SK-N-SH (cell line): Measurements from ENCODE around the gene FAM117B. TPM values are rescaled to one million over a fixed set of nuclear protein-coding genes. Genes with fewer than 3 reads are reported as not detected.

Source experiments
- CTCF ChIA-PET: fragments of 300-600, 350-600 bp; formaldehyde crosslinking; extraction: SDS; loops from one replicate; lab custom pipeline; 2021; lab: Yijun Ruan, JAX
- POLR2A ChIA-PET: fragments of 350-600 bp; sonication (Branson Sonifier 250); formaldehyde crosslinking; extraction: SDS; loops from one replicate; lab custom pipeline; 2020; ENCODE audit warnings: antibody characterized with exemption, inconsistent platforms; lab: Yijun Ruan, JAX
- DNase-seq: peaks from one replicate; pipeline ENCODE4 v3.0.0; 2012
- H2AFZ ChIP-seq: fragments of 200-600 bp; sonication (generic); 2 replicates; pipeline ENCODE4 v1.8.1; 2016; ENCODE audit warnings: antibody characterized with exemption, mild to moderate bottlenecking, low read depth
- H3F3A ChIP-seq: fragments of 200-600 bp; sonication (generic); replicated peaks from 2 replicates; pipeline ENCODE3; 2016; ENCODE audit warnings: antibody characterized with exemption, mild to moderate bottlenecking; ENCODE audit not compliant: insufficient read depth
- H3K27ac ChIP-seq, 2 experiments: fragments of 200-500 bp in 1 of 2; fragments of 200-600 bp in 1 of 2; sonication (Bioruptor generic) in 1 of 2; sonication (generic), shearing (Covaris generic) in 1 of 2; 2 replicates each; pipeline versions ENCODE4 v1.5.1 to v1.6.1; 2014 to 2016; ENCODE audit warnings: low read depth in 2 of 2, inconsistent platforms in 1 of 2, low read length in 1 of 2, mild to moderate bottlenecking in 1 of 2, mixed read lengths in 1 of 2
- H3K27me3 ChIP-seq: fragments of 200-600 bp; sonication (generic), shearing (Covaris generic); 2 replicates; pipeline ENCODE4 v1.6.1; 2016; ENCODE audit warnings: mixed run types; ENCODE audit not compliant: insufficient read depth
- H3K36me3 ChIP-seq, 2 experiments: fragments of 200-500 bp in 1 of 2; fragments of 200-600 bp in 1 of 2; sonication (Bioruptor generic) in 1 of 2; sonication (generic) in 1 of 2; replicated peaks in 1 of 2; 2 replicates each; pipeline versions ENCODE3 to v1.5.1; 2014 to 2016; ENCODE audit warnings: low read length in 1 of 2, mild to moderate bottlenecking in 1 of 2; ENCODE audit not compliant: insufficient read depth in 2 of 2, control insufficient read depth in 1 of 2
- H3K4me1 ChIP-seq, 2 experiments: fragments of 200-500 bp in 1 of 2; fragments of 200-600 bp in 1 of 2; sonication (Bioruptor generic) in 1 of 2; sonication (generic), shearing (Covaris generic) in 1 of 2; 2 replicates each; pipeline versions ENCODE4 v1.5.1 to v1.6.1; 2014 to 2016; ENCODE audit warnings: low read depth in 1 of 2, low read length in 1 of 2, mixed run types in 1 of 2; ENCODE audit not compliant: insufficient read depth in 2 of 2, control insufficient read depth in 1 of 2
- H3K4me2 ChIP-seq: fragments of 200-600 bp; sonication (generic), shearing (Covaris generic); 2 replicates; pipeline ENCODE4 v1.6.1; 2017; ENCODE audit warnings: mixed run types
- H3K4me3 ChIP-seq, 2 experiments: fragments of 200-500 bp in 1 of 2; fragments of 200-600 bp in 1 of 2; sonication (Bioruptor generic) in 1 of 2; sonication (generic), shearing (Covaris generic) in 1 of 2; 2 replicates each; pipeline versions ENCODE4 v1.5.1 to v1.8.1; 2014 to 2016; ENCODE audit warnings: low read depth in 2 of 2, inconsistent platforms in 1 of 2, low read length in 1 of 2, mild to moderate bottlenecking in 1 of 2, mixed read lengths in 1 of 2, moderate library complexity in 1 of 2
- H3K79me2 ChIP-seq: fragments of 200-600 bp; sonication (generic); 2 replicates; pipeline ENCODE4 v1.8.1; 2017; ENCODE audit warnings: mild to moderate bottlenecking; ENCODE audit not compliant: insufficient read depth
- H3K9ac ChIP-seq: fragments of 200-600 bp; sonication (generic); 2 replicates; pipeline ENCODE4 v1.6.1; 2017; ENCODE audit warnings: mixed run types
- H3K9me2 ChIP-seq: fragments of 200-600 bp; sonication (generic); 2 replicates; pipeline ENCODE4 v1.6.1; 2017; ENCODE audit warnings: mixed run types
- H3K9me3 ChIP-seq: fragments of 200-600 bp; sonication (generic); 2 replicates; pipeline ENCODE4 v1.6.1; 2017; ENCODE audit warnings: mixed run types, mild to moderate bottlenecking, moderate library complexity
- H4K20me1 ChIP-seq: fragments of 200-600 bp; sonication (generic); 2 replicates; pipeline ENCODE4 v1.6.1; 2017; ENCODE audit warnings: mild to moderate bottlenecking, mixed run types; ENCODE audit not compliant: insufficient read depth
- CHD2 ChIP-seq: fragments of 150-350 bp; IDR thresholded peaks from 2 replicates; pipeline ENCODE4 v1.6.1; 2018; ENCODE audit warnings: low read length; ENCODE audit not compliant: partially characterized antibody
- ELF1 ChIP-seq: IDR thresholded peaks from 2 replicates; pipeline ENCODE4 v1.4.0; 2012
- FOSL2 ChIP-seq: IDR thresholded peaks from 2 replicates; pipeline ENCODE4 v1.4.0; 2012; ENCODE audit warnings: low read depth, mild to moderate bottlenecking, moderate library complexity, borderline replicate concordance
- FOXM1 ChIP-seq: IDR thresholded peaks from 2 replicates; pipeline ENCODE4 v1.4.0; 2012; ENCODE audit warnings: low read depth, mild to moderate bottlenecking
- GABPA ChIP-seq: IDR thresholded peaks from 2 replicates; pipeline ENCODE4 v1.4.0; 2012; ENCODE audit warnings: low read depth, mild to moderate bottlenecking
- GATA2 ChIP-seq: sonication (generic); formaldehyde crosslinking; IDR thresholded peaks from 2 replicates; pipeline ENCODE4 v1.5.0; 2020; ENCODE audit warnings: mild to moderate bottlenecking, missing genetic modification reagents
- MEF2A ChIP-seq: IDR thresholded peaks from 2 replicates; pipeline ENCODE4 v1.4.0; 2012; ENCODE audit warnings: low read depth, borderline replicate concordance
- MXI1 ChIP-seq: IDR thresholded peaks from 2 replicates; pipeline ENCODE4 v1.6.1; 2012; ENCODE audit warnings: mild to moderate bottlenecking, low read depth, low read length, improper control_type of control experiment
- NFIC ChIP-seq: IDR thresholded peaks from 2 replicates; pipeline ENCODE4 v1.4.0; 2012; ENCODE audit warnings: borderline replicate concordance
- POLR2AphosphoS5 ChIP-seq: IDR thresholded peaks from 2 replicates; pipeline ENCODE4 v1.6.1; 2012; ENCODE audit warnings: low read depth, low read length
- RCOR1 ChIP-seq: fragments of 150-350 bp; IDR thresholded peaks from 2 replicates; pipeline ENCODE4 v1.6.1; 2017; ENCODE audit warnings: antibody characterized with exemption, low read length
- RXRA ChIP-seq: IDR thresholded peaks from 2 replicates; pipeline ENCODE4 v1.4.0; 2012; ENCODE audit warnings: low read depth, mild to moderate bottlenecking, borderline replicate concordance
- SIN3A ChIP-seq: IDR thresholded peaks from 2 replicates; pipeline ENCODE4 v1.6.1; 2012; ENCODE audit warnings: low read depth, mild to moderate bottlenecking, low read length, moderate library complexity, borderline replicate concordance
- SMC3 ChIP-seq: IDR thresholded peaks from 2 replicates; pipeline ENCODE4 v1.6.1; 2012; ENCODE audit warnings: low read depth, low read length, improper control_type of control experiment
- TAF1 ChIP-seq: IDR thresholded peaks from 2 replicates; pipeline ENCODE4 v1.6.1; 2012; ENCODE audit warnings: low read depth, mild to moderate bottlenecking, low read length, moderate library complexity, borderline replicate concordance
- YY1 ChIP-seq: IDR thresholded peaks from 2 replicates; pipeline ENCODE4 v1.4.0; 2012; ENCODE audit warnings: low read depth, mild to moderate bottlenecking
- WGBS: methylation state at CpG from one replicate; pipeline ENCODE4 v1.1.6; 2017; ENCODE audit warnings: low lambda C conversion rate; 5-methylcytosine and 5-hydroxymethylcytosine counted together
- polyA plus RNA-seq, 3 experiments: library from polyadenylated mRNA; depleted of rRNA; stranded (reverse); fragments of >200 nt; gene quantifications; 2 replicates each; pipeline ENCODE4 v1.2.3, GENCODE V29; 2012
- TF ChIP-seq, protein P1 (sequence below): fragments of 150-350 bp; IDR thresholded peaks from 2 replicates; pipeline ENCODE4 v1.6.1; 2017; ENCODE audit warnings: antibody characterized with exemption, low read length, low read depth, borderline replicate concordance
- TF ChIP-seq, protein P2 (sequence below): IDR thresholded peaks from 2 replicates; pipeline ENCODE4 v1.4.0; 2012; ENCODE audit warnings: low read depth
- TF ChIP-seq, protein P3 (sequence below): IDR thresholded peaks from 2 replicates; pipeline ENCODE4 v1.4.0; 2012; ENCODE audit warnings: low read depth, borderline replicate concordance
- TF ChIP-seq, protein P4 (sequence below): IDR thresholded peaks from 2 replicates; pipeline ENCODE4 v1.4.0; 2012; ENCODE audit warnings: low read depth, borderline replicate concordance

FAM117B gene
- polyA plus RNA-seq, 1 of the 3 experiments (the other 2 are of a cell fraction), result 0.90 TPM

DNA sequence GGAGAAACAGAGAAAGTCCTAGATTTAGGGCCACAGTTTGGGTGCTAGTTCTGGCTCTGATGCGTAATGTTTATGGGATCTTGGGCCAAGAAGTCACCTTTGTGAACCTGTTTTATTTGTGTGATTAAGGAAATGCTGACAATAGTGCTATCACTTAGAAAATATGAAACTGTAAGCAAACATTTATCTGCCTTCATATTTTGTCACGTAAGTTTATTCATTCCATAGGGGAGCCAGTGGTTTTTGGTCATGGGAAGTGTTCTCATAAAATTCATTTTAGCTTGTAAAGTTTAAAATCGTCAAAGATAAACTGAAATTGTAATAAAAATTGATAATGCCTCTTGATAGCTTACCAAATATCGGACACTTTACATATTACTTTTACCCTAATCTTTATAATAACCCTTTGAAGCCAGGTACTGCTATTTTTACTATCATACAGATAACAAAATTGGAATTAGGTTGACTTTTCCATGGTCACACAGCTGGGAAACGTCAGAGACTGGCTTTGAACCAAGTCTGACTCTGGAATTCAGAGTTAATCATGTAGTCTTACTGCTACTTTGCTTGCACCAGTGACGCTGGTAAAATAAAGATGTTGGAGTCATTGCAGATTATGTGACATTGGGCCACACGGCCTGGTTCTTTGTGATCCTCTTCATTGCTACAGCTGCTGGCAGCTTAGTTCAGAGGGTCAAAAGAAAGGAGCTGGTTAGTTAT is 137.1 kb downstream of the FAM117B start:
- no peak for DNase-seq
- WGBS, result 88% methylated on average over 7 of the region's 7 CpGs
- no peaks in the 10 kb centered on the region for H3F3A ChIP-seq
- no peaks in the 10 kb centered on the region for H4K20me1 ChIP-seq
- H3K79me2 ChIP-seq, result no peaks in the 10 kb centered on the region
- H3K36me3 ChIP-seq, result peaks cover 3 to 20% of the 10 kb centered on the region in 2 experiments
- no peak overlapping the region for H3K27ac ChIP-seq
- H3K9ac ChIP-seq, result no peak overlapping the region
- H3K27me3 ChIP-seq, result no peaks in the 10 kb centered on the region
- H2AFZ ChIP-seq, result no peak overlapping the region
- TF ChIP-seq, protein P1, sequence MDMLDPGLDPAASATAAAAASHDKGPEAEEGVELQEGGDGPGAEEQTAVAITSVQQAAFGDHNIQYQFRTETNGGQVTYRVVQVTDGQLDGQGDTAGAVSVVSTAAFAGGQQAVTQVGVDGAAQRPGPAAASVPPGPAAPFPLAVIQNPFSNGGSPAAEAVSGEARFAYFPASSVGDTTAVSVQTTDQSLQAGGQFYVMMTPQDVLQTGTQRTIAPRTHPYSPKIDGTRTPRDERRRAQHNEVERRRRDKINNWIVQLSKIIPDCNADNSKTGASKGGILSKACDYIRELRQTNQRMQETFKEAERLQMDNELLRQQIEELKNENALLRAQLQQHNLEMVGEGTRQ, result no peak
- TF ChIP-seq NFIC (no peak), FOXM1 (no peak), YY1 (no peak), MXI1 (no peak), SIN3A (no peak), CHD2 (no peak), MEF2A (no peak), RXRA (no peak), GATA2 (CRISPR knock-in tag) (no peak), ELF1 (no peak), POLR2AphosphoS5 (no peak), FOSL2 (no peak), TAF1 (no peak), RCOR1 (no peak), SMC3 (no peak), GABPA (no peak)
- TF ChIP-seq, protein P2, sequence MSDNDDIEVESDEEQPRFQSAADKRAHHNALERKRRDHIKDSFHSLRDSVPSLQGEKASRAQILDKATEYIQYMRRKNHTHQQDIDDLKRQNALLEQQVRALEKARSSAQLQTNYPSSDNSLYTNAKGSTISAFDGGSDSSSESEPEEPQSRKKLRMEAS, result no peak
- TF ChIP-seq, protein P3, sequence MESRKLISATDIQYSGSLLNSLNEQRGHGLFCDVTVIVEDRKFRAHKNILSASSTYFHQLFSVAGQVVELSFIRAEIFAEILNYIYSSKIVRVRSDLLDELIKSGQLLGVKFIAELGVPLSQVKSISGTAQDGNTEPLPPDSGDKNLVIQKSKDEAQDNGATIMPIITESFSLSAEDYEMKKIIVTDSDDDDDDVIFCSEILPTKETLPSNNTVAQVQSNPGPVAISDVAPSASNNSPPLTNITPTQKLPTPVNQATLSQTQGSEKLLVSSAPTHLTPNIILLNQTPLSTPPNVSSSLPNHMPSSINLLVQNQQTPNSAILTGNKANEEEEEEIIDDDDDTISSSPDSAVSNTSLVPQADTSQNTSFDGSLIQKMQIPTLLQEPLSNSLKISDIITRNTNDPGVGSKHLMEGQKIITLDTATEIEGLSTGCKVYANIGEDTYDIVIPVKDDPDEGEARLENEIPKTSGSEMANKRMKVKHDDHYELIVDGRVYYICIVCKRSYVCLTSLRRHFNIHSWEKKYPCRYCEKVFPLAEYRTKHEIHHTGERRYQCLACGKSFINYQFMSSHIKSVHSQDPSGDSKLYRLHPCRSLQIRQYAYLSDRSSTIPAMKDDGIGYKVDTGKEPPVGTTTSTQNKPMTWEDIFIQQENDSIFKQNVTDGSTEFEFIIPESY, result no peak
- TF ChIP-seq, protein P4, sequence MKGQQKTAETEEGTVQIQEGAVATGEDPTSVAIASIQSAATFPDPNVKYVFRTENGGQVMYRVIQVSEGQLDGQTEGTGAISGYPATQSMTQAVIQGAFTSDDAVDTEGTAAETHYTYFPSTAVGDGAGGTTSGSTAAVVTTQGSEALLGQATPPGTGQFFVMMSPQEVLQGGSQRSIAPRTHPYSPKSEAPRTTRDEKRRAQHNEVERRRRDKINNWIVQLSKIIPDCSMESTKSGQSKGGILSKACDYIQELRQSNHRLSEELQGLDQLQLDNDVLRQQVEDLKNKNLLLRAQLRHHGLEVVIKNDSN, result no peak
- H3K4me2 ChIP-seq, result no peak overlapping the region
- no peak overlapping the region for H3K4me3 ChIP-seq
- H3K9me2 ChIP-seq, result no peaks in the 10 kb centered on the region
- ChIA-PET CTCF (no interaction called here), POLR2A (no interaction called here)
- H3K4me1 ChIP-seq, result no peaks in the 10 kb centered on the region
- H3K9me3 ChIP-seq, result no peaks in the 10 kb centered on the region
